K562 (cell line): ENCODE data around the gene MDP1. TPM values are rescaled to one million over a fixed set of nuclear protein-coding genes. Genes with fewer than 3 reads are reported as not detected.

Source experiments
- CREB3L1 ChIP-seq: fragments of 450-650 bp; IDR thresholded peaks from 2 replicates; pipeline ENCODE4 v1.6.1; 2014; ENCODE audit warnings: low read depth, mild to moderate bottlenecking, moderate library complexity, borderline replicate concordance
- CTCFL ChIP-seq: IDR thresholded peaks from 2 replicates; pipeline ENCODE4 v1.6.1; 2011; ENCODE audit warnings: borderline replicate concordance, low read depth, mild to moderate bottlenecking, moderate library complexity, low read length; ENCODE audit not compliant: insufficient read depth, poor library complexity, severe bottlenecking
- EP300 ChIP-seq: IDR thresholded peaks from 2 replicates; pipeline ENCODE4 v1.6.1; 2012; ENCODE audit warnings: low read length, improper control_type of control experiment
- FIP1L1 ChIP-seq: fragments of 200-400 bp; formaldehyde crosslinking; IDR thresholded peaks from 2 replicates; pipeline ENCODE4 v1.6.1; 2018; ENCODE audit warnings: mild to moderate bottlenecking, low read depth, low read length; ENCODE audit not compliant: poor library complexity, severe bottlenecking
- GTF2B ChIP-seq: IDR thresholded peaks from 2 replicates; pipeline ENCODE4 v1.6.1; 2011; ENCODE audit not compliant: insufficient read length; ENCODE audit errors: extremely low read depth
- HSF4 ChIP-seq: fragments of 250-450 bp; sonication (Bioruptor Pico); IDR thresholded peaks from 2 replicates; pipeline ENCODE4 v2.1.2; 2022; ENCODE audit warnings: mild to moderate bottlenecking, moderate library complexity, borderline replicate concordance
- KLF16 ChIP-seq: IDR thresholded peaks from 2 replicates; pipeline ENCODE4 v1.6.1; 2016; ENCODE audit warnings: antibody characterized with exemption
- MECOM ChIP-seq: fragments of 250-450 bp; sonication (Bioruptor Pico); IDR thresholded peaks from 2 replicates; pipeline ENCODE4 v1.8.0; 2022; ENCODE audit warnings: inconsistent platforms
- RFX7 ChIP-seq: fragments of 250-450 bp; sonication (Bioruptor Pico); IDR thresholded peaks from 2 replicates; pipeline ENCODE4 v1.5.1; 2021; ENCODE audit warnings: mild to moderate bottlenecking
- SP2 ChIP-seq: IDR thresholded peaks from 2 replicates; pipeline ENCODE4 v1.6.1; 2011; ENCODE audit warnings: mild to moderate bottlenecking, low read depth, low read length, moderate library complexity; ENCODE audit not compliant: poor library complexity, severe bottlenecking; ENCODE audit errors: extremely low read depth
- STAG1 ChIP-seq: sonication (generic); formaldehyde crosslinking; IDR thresholded peaks from 2 replicates; pipeline ENCODE4 v1.5.0; 2020; ENCODE audit warnings: missing genetic modification reagents, borderline replicate concordance
- ZBTB9 ChIP-seq: fragments of 450-650 bp; formaldehyde crosslinking; IDR thresholded peaks from 2 replicates; pipeline ENCODE4 v1.4.0; 2020; ENCODE audit warnings: mild to moderate bottlenecking, moderate library complexity
- ZNF24 ChIP-seq: fragments of 450-650 bp; IDR thresholded peaks from 2 replicates; pipeline ENCODE4 v1.6.1; 2016
- ZNF518B ChIP-seq: fragments of 250-450 bp; sonication (Bioruptor Pico); IDR thresholded peaks from 2 replicates; pipeline ENCODE4 v1.5.0; 2021; ENCODE audit warnings: mild to moderate bottlenecking, moderate library complexity
- polyA plus RNA-seq, 8 experiments: library from polyadenylated mRNA; depleted of rRNA in 4 of 8; stranded (reverse) in 5 of 8; unstranded in 3 of 8; fragments of >200 nt; fragmentation: Nextera tagmentation in 2 of 8; fragmentation: Illumina TruSeq in 1 of 8; extraction: Ambion mirVana in 2 of 8; extraction: Trizol in 1 of 8; gene quantifications; 2 replicates each; pipeline versions ENCODE4 v1.2.1 to v1.2.3, GENCODE V29; 2011 to 2014; ENCODE audit warnings: inconsistent platforms in 1 of 8, missing spikeins in 1 of 8
- total RNA-seq, 7 experiments: library from RNA; depleted of rRNA in 6 of 7; stranded (reverse); fragments of >200 nt in 6 of 7; fragmentation: Illumina TruSeq in 2 of 7; extraction: Trizol in 2 of 7; gene quantifications; 2 replicates each; pipeline versions ENCODE4 v1.2.1 to v1.2.3, GENCODE V29; 2011 to 2021; ENCODE audit warnings: low replicate concordance in 1 of 7
- TF ChIP-seq, protein P1 (sequence below): sonication (generic); formaldehyde crosslinking; IDR thresholded peaks from 2 replicates; pipeline ENCODE4 v1.8.0; 2022; ENCODE audit warnings: mild to moderate bottlenecking, missing genetic modification reagents, borderline replicate concordance

The MDP1 gene
- total and polyA plus RNA-seq, 9 of the 15 experiments (the other 6 are each of a cell fraction or from before 2014, with no cell fraction given), result 2.7 to 29.6 (median 11.0) TPM

GRCh38 chr14:24255931-24256711, 40.3 kb upstream of the MDP1 start (continued):
- TF ChIP-seq ZNF518B (CRISPR knock-in tag) (no peak), CREB3L1 (no peak), CTCFL (no peak), KLF16 (peak; percentile 93), SP2 (no peak), STAG1 (CRISPR knock-in tag) (no peak), HSF4 (no peak), MECOM (CRISPR knock-in tag) (peak; percentile 90), ZBTB9 (no peak), GTF2B (no peak), EP300 (peak; percentile 66; the same call in 1 of the 2 replicates), RFX7 (no peak), FIP1L1 (no peak), ZNF24 (no peak)
- TF ChIP-seq, protein P1, sequence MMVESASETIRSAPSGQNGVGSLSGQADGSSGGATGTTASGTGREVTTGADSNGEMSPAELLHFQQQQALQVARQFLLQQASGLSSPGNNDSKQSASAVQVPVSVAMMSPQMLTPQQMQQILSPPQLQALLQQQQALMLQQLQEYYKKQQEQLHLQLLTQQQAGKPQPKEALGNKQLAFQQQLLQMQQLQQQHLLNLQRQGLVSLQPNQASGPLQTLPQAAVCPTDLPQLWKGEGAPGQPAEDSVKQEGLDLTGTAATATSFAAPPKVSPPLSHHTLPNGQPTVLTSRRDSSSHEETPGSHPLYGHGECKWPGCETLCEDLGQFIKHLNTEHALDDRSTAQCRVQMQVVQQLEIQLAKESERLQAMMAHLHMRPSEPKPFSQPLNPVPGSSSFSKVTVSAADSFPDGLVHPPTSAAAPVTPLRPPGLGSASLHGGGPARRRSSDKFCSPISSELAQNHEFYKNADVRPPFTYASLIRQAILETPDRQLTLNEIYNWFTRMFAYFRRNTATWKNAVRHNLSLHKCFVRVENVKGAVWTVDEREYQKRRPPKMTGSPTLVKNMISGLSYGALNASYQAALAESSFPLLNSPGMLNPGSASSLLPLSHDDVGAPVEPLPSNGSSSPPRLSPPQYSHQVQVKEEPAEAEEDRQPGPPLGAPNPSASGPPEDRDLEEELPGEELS (CRISPR knock-in tag), result no peak
